AG09319 (cell line): ENCODE data around the gene FAM187B.

Experiments used
- DNase-seq: peaks from one replicate; pipeline ENCODE4 v3.0.0-alpha.2; 2010; ENCODE audit warnings: low read depth; ENCODE audit errors: extremely low read depth
- TF ChIP-seq, protein P1 (sequence below): IDR thresholded peaks from 2 replicates; pipeline ENCODE4 v1.5.1; 2011; ENCODE audit warnings: low read depth, mild to moderate bottlenecking, inconsistent platforms, low read length, moderate library complexity

The FAM187B gene

DNA sequence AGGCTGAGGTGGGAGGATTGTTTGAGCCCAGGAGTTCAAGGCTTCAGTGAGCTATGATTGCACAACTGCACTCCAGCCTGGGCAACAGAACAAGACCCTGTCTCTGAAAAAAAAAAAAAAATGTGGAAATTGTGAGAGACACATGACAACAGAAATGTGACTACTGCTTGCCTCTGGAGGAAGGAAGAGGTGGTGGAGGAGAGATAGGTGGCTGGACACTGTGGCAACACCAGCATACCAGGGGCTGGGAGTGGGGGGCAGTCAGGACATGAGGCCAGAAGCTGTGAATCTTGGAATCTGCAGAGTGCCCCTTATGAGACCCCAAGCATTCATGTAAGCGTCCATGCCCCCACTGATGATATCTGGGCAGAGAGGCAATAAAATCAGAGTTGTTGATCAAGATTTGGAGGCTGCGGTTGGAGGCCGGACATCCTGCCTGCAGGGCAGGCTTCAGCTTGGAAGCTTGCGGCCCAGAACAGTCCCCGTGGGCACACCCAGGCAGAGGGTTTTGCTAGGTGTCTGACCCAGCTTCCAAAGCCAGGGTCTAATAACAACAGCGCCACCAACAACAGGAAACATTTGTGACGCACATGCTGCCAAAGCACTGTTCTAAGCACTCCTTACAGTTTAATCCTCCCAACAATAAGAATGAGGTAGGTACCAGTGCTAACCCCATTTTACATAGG, 16.9 kb downstream of the FAM187B start:
- no peak for DNase-seq
- TF ChIP-seq, protein P1, sequence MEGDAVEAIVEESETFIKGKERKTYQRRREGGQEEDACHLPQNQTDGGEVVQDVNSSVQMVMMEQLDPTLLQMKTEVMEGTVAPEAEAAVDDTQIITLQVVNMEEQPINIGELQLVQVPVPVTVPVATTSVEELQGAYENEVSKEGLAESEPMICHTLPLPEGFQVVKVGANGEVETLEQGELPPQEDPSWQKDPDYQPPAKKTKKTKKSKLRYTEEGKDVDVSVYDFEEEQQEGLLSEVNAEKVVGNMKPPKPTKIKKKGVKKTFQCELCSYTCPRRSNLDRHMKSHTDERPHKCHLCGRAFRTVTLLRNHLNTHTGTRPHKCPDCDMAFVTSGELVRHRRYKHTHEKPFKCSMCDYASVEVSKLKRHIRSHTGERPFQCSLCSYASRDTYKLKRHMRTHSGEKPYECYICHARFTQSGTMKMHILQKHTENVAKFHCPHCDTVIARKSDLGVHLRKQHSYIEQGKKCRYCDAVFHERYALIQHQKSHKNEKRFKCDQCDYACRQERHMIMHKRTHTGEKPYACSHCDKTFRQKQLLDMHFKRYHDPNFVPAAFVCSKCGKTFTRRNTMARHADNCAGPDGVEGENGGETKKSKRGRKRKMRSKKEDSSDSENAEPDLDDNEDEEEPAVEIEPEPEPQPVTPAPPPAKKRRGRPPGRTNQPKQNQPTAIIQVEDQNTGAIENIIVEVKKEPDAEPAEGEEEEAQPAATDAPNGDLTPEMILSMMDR: no peak

DNA sequence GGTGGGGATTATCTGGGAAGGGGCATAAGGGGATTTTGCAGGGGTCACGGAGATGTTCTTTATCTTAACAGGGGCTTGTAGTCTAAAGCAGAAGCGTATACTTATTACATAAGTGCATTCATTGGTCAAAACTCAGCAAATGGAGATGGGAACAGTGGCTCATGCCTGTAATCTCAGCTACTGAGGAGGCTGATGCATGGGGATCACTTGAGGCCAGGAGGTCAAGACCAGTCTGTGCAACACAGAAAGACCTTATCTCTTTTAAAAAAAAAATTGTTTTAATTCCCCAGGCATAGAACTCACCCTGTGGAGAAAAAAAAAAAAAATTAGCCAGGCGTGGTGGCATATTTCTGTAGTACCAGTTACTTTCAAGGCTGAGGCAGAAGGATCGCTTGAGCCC, 18.9 kb downstream of the FAM187B start:
- no peak for DNase-seq
- TF ChIP-seq, protein P1: no peak

DNA sequence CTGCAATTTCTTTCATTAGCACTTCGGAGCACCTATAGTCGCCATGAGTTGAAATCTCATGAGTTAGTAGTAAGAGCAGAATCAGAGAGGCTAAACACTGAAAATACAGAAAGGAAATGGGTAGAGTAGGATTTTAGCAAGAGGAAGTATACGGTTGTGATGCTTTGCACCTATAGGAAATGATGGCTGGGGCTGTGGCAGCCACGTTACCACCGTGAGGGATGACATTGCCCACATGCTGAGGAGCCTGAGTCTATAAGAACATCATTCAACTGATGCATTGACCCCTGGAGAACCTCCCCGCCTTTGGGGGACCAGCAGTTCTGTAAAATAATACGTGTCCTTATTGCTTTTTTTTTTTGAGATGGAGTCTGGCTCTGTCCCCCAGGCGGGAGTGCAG, 20.4 kb downstream of the FAM187B start:
- TF ChIP-seq, protein P1: no peak
- no peak for DNase-seq

DNA sequence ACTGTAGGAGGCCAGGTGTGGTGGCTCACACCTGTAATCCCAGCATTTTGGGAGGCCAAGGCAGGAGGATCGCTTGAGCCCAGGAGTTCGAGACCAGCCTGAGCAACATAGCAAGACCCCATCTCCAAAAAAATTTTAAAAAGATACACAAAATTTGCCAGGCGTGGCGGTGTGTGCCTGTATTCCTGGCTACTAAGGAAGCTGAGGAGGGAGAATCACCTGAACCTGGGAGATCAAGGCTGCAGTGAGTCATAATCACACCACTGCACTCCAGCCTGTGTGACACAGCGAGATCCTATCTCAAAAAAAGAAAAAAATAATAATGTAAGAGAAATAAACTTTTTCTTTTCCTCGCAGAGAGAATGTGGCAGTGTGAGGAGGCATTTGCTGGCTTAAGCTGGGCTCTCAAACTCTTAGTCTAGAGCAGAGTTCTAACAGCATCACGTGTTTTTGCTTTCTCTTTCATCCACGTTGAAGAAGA, 21.1 kb downstream of the FAM187B start:
- no peak for DNase-seq
- TF ChIP-seq, protein P1: no peak

DNA sequence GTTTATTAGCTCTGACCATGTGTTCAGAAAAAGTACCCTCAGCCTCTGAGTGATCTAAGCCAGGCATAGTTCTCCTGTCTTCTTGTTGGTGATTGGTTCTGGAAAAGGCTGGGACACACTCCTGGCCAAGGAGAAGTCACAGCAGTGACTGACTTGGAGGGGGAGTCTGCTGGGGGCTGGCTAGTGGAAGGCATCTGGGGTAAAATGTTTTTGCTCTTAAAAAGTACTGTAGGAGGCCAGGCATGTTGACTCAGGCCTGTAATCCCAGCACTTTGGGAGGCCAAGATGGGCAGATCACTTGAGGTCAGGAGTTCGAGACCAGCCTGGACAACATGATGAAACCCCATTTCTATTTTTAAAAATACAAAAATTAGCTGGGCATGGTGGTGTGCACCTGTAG, 21.7 kb downstream of the FAM187B start:
- DNase-seq: no peak
- TF ChIP-seq, protein P1: no peak

DNA sequence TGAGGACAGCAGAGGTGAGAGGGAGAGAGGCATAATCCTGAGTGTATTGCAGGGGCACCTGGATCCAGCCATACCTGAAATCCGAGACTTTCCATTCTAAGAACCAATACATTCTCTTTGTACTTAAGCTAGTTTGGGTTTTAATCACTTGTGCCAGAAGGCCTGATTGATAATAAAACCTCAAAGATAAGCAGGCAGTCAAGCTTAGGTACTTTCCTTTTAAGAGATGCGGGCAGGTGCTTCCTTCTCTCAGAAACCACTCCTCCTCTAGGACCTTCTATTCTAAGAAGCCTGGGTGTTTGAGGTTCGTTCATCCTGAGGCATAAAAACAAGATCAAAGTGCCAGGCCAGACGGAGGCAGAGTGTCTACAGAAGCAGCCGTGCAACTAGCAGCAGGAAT, 22.2 kb downstream of the FAM187B start:
- no peak for DNase-seq
- TF ChIP-seq, protein P1: no peak

DNA sequence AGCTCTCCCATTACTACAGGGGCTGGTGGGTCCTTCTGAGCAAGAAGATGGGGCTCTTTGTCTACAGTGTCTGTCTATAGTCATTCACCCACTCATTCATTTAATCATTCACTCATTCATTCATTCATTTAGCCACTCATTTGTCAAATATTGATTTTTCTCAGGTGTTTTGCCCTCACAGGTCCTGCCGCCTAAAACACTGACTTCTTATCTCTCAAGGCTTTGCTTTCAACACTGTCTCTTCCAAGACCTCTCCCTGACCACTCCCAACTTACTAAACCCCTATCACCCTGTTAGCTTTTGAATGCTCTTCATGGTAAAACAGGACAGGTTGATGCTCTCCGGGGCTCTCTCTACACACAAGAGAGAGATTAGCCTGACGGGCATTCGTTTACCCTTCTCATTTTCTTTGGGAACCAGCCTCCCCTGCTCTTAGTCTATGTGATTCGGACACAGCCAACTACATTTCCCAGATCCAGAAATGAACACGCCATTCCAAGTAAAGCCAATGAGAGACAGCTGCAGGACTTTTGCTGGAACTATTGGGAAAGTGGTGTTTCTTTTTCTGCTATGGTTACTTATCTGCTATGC, 22.7 kb downstream of the FAM187B start:
- no peak for DNase-seq
- TF ChIP-seq, protein P1: no peak
